Inflammatory macrophage treated with lipopolysaccharide for 4 hours (primary cell): ENCODE data around the gene DHCR24.
A peak's percentile ranks its signal among the peaks of the same experiment; 100 is the strongest.

Experiments
- DNase-seq: peaks from one replicate; pipeline ENCODE4 v3.0.0-alpha.2; 2020

The DHCR24 gene

GRCh38 chr1:54814571-54814970, 72.4 kb downstream of the DHCR24 start:
- no peak for DNase-seq

- no peak for DNase-seq
Observed at GRCh38 chr1:54814126-54814498, 72.9 kb downstream of the DHCR24 start.

DNA sequence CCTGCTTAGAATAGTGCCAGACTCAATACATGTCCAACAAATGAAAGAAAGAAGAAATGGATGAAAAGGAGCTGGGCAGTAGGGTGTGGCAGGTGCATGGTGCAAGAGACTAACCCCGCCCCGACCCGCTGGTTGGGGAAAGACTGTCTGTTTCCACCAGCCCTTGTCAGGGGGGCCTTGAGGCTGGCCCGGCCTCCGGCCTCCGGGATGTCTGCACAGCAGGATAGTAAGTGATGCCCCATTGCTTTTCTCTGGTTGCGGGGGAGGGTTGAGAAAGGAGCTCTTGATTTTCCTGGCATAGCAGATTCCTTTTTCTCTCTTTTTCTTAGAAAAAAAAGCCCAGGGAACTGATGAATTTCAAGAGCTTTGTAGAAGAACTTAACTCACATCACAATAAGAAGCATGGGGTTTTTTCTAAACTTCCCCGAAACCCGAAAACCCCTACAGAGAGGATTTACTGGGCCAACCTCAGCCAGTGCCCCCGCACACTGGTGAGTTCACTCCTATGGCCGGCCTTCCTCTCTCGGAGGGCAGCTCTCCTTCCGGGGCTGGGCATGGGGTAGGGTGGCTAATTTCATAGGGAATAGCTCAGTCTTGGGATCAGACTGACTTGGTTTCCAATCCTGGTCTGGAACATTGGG, 73.4 kb downstream of the DHCR24 start:
- no peak for DNase-seq

DNA sequence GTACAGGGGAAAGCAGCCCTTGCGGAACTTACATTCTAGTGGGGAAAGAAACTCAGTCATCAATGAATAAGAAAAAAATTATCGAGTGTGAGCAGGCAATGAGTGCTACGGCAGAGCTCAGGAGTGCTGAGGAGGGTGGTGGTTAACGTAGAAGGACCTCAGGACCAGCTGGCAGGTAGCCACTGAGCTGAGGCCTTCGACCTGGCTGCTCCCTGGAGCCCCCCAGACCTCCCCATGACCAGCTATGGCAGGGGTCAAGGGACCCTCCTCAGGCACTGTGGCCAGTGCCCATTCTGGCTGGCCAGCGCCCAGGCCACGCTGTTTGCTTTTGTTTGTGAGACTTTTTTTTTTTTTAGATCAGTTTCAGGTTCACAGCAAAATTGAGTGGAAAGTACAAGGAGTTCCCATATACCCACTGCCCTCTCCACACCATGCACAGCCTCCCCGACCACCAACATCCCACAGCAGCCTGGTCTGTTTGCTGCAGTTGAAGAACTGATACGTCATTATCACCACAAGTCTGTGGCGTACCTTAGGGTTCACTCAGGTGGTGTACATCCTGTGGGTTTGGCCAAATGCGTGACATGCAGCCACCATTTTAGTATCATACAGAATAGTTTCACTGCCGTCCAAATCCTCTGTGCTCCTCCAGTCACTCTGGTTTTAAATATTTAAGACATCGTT, 74.1 kb downstream of the DHCR24 start:
- DNase-seq, result no peak

DNA sequence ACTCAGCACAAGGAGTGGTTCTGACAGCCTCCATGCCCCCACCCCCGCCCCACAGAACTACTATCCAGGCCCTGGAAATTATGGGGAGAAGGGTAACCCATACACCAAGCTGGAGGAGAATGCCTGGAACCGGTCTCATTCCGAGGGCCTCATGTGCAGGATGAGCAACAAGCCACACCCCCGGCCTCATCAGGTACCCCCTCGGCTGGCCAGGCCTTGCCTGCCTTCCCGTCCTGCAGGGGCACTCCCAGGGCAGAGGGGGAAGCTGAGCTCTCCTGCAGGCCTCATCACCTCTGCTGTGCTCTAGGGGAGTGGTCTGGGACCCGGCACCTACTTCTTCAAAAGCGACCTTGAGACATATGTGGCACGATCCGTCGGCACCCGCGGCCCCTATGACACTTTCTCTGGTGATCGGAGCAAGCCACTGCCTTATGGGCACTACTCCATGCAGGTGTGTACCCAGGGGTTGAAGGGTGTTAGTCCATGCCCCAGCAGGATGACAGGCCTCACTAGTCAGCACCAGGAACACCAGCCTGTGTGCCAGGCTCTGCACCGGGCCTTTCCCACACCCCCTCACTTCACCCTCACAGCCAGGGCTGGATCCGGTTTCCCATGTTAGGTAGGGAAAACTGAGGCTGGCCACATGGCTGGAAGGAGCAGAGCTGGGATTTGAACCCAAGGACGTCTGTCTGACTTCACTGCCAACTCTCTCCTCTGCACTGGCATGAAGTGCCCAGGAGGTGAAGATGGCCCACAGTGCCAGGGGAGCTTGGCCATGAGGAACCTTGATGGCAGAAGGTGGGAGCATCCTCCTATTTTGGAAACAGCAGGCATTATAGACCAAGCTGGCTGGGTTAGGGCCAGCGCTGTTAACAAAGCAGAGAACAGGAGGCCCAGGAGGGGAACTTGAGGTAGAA, 75.0 kb downstream of the DHCR24 start:
- DNase-seq, result no peak

- DNase-seq, result no peak
Observed at GRCh38 chr1:54811066-54811465, 75.9 kb downstream of the DHCR24 start.

GRCh38 chr1:54810153-54810942, 76.6 kb downstream of the DHCR24 start:
- peak; percentile 51 for DNase-seq

DNA sequence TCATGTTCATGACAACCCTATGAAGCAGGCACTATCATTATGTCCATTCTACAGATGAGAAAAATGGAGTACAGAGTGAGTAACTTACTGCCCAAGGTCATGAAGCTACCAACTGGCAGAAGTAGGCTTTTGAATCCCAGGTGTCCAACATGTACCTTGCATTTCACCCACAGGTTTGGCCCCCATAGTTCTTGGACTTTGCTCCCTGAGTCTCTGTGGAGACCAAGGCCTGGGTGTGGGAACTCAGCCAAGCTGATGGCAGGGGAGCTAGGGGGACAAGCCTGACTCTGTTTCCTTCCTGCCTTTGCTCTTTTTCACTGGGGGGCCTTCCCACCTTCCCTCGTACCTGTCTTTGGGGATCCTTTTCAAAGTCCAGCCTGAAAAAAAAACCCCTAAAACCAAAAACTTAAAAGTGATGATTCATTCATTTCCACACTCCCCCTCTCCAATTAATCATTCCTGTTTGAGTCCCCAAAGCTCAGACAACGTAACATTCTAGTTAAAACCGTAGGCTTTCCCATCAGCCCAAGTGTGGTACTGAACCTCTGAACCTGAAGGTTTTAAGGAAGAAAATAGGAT, 77.4 kb downstream of the DHCR24 start:
- DNase-seq, result no peak

GRCh38 chr1:54808443-54809207, 78.4 kb downstream of the DHCR24 start:
- DNase-seq, result no peak

DNA sequence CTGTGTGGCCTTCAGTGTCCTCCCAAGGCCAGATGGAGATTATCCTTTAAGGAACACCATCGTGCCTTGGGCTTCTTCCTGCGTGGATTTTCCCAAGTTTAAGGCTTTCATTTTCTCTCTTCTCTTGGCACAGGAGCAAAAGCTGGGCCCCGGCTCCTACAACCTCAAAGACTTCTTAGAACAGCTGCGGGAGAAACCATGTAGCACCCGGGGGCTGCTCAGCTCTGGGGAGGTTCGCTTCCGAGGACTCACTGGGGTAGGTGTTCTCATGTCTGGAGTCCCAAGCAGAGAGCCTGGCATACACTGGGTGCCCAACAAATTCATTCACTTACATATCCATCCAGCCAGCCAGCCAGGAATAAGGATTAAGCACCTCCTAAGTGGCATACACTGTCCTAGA, 79.2 kb downstream of the DHCR24 start:
- DNase-seq, result no peak

DNA sequence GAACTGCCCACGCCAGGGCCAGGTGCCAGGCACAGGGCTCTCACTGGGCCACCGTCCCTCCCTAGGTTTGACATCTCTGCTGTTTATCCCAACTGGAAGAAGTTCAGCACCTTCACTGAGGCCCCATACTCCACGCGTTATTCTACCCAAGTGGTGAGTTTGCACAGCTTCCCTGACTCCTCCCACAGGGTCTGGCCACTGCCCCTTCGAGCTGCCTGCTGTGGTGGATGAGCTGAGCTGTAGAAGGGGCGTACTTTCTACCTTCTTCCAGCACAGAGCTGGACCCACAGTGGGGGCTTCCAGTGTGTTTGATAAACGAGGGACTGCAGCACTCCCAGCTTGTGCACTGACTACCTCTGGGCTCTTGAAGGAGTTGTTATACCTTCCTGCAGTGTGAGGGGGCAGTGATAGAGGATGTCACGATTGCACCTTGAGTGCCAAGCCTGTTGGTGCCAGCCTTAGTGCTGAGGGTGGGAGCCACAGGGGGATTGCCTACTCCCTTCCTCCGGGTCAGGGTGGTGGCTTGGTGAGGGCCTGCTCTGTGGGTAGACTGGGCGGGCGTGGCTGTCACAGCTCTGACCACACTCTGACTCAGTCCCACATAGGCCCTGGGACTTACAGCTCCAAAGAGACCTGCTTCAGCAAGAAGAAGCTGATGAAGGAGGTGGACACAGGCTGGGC, 79.9 kb downstream of the DHCR24 start:
- peak; percentile 72 for DNase-seq

- no peak for DNase-seq
Observed at GRCh38 chr1:54805981-54806381, 81.0 kb downstream of the DHCR24 start.

- no peak for DNase-seq
Observed at GRCh38 chr1:54805466-54805865, 81.5 kb downstream of the DHCR24 start.

DNA sequence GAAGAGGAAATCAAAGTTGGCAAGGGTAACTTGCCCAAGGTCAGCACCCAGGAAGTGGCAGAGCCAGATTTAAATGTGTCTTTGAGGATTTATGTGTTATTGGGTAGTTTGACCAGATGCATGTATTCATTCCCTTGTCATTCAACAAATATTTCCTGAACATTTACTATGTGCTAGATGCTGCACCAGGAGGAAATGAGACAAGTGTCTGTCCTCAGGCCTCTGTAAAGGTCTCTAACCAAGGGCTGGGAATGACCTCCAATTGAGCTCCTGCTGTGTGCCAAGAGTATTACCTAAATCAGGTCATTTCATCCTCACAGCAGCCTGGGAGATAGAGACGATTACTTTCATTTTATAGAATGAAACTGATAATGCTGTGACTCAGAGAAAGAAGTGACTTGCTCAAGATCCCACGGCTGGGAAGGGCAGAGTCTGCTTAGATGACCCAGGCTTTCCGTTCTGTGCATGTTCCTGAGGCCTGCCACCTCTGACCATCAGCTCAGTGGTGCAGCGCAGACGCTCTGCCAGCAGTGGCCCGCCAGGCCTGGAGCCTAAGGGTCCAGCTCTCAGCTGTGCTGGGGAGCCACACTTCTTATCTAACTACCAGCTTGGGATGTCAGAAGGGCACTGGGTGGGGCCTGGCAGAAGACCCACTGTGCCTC, 82.4 kb downstream of the DHCR24 start:
- DNase-seq, result peak; percentile 84

- no peak for DNase-seq
Observed at GRCh38 chr1:54803761-54804470, 83.1 kb downstream of the DHCR24 start.

- DNase-seq, result peak; percentile 14
Observed at GRCh38 chr1:54800899-54801759, 85.9 kb downstream of the DHCR24 start, which contains the start of gene TTC22. TTC22 (minus strand) TSS chr1:54801323; CDS start chr1:54801163, 160 bp downstream.

GRCh38 chr1:54800041-54800898, 86.7 kb downstream of the DHCR24 start:
- DNase-seq, result no peak
